RWPE2 (cell line): ENCODE results near the gene ANKRD61.
A peak's percentile ranks its signal among the peaks of the same experiment; 100 is the strongest.
"Not testable (repeated sequence)": the region's sequence is repeated elsewhere in the genome, so short reads cannot be mapped to it uniquely, and the experiment has no call there.

Source experiments
- ATAC-seq: fragments of 200-7000 bp; cut with Tn5 transposase; 3 replicates; pipeline ENCODE4 v1.9.1; 2021; ENCODE audit warnings: low read depth
- DNase-seq: peaks from one replicate; pipeline ENCODE4 v3.0.0-alpha.2; 2020; ENCODE audit warnings: low spot score
- H3K27ac ChIP-seq: fragments of 450-650 bp; 2 replicates; pipeline ENCODE4 v1.5.1; 2017; ENCODE audit warnings: mild to moderate bottlenecking; ENCODE audit not compliant: poor library complexity, severe bottlenecking
- H3K27me3 ChIP-seq: fragments of 250-450 bp; sonication (Bioruptor Pico); 2 replicates; pipeline ENCODE4 v1.5.1; 2021; ENCODE audit warnings: mild to moderate bottlenecking, moderate library complexity; ENCODE audit not compliant: insufficient read depth, poor library complexity, severe bottlenecking
- H3K36me3 ChIP-seq: fragments of 250-450 bp; sonication (Bioruptor Pico); 2 replicates; pipeline ENCODE4 v1.5.1; 2020; ENCODE audit warnings: low read depth, mild to moderate bottlenecking, moderate library complexity
- H3K4me1 ChIP-seq: fragments of 250-450 bp; sonication (Bioruptor Pico); 2 replicates; pipeline ENCODE4 v1.5.1; 2021; ENCODE audit warnings: mild to moderate bottlenecking, moderate library complexity; ENCODE audit not compliant: insufficient read depth, poor library complexity, severe bottlenecking
- H3K4me3 ChIP-seq: fragments of 250-450 bp; sonication (Bioruptor Pico); 2 replicates; pipeline ENCODE4 v1.5.1; 2021; ENCODE audit warnings: mild to moderate bottlenecking, moderate library complexity; ENCODE audit not compliant: severe bottlenecking
- H3K9me3 ChIP-seq: fragments of 250-450 bp; sonication (Bioruptor Pico); 2 replicates; pipeline ENCODE4 v1.5.1; 2021; ENCODE audit warnings: mild to moderate bottlenecking, moderate library complexity; ENCODE audit not compliant: severe bottlenecking
- CTCF ChIP-seq: fragments of 450-650 bp; IDR thresholded peaks from one replicate; pipeline ENCODE4 v1.5.1; 2017; ENCODE audit warnings: mild to moderate bottlenecking, moderate library complexity; ENCODE audit not compliant: poor library complexity, severe bottlenecking

ANKRD61 gene

GRCh38 chr7:6056616-6057015 is 25.4 kb downstream of the ANKRD61 start:
- H3K27ac ChIP-seq = no peak overlapping the region
- H3K27me3 ChIP-seq = no peaks in the 10 kb centered on the region
- H3K9me3 ChIP-seq = no peaks in the 10 kb centered on the region
- no peak overlapping the region for H3K4me3 ChIP-seq
- ATAC-seq (no peak), DNase-seq (no peak)
- peaks cover 8% of the 10 kb centered on the region for H3K4me1 ChIP-seq
- no peak for TF ChIP-seq CTCF
- H3K36me3 ChIP-seq = peaks cover 35% of the 10 kb centered on the region

DNA sequence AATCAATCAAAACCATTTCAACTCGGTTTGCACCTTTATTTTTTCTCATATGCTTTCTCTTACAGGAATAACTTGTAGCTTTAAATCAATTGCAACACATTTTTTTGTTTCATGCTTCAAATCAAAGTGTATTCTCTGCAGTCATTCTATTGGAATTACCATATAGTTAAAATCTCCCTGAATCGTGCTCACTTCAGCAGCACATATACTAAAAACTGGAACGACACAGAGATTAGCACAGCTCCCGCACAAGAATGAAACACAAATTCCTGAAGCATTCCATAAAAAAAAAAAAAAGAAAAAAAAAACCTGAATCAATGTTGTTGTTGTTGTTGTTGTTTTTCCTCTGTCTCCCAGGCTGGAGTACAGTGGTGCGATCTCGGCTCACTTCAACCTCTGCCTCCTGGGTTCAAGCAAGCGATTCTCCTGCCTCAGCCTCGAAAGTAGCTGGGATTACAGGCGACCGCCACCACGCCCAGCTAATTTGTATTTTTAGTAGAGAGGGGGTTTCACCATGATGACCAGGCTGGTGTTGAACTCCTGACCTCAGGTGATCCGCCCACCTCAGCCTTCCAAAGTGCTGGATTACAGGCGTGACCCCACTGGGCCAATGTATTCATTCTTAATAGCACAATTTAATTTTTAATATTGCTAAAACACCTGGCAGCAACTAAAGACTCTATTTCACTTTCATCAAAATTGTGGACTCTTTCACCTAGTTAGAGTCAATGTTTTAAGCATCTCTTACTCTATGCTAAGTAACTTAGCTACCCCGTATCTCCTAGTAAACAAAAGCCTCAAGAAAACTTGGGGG is 26.3 kb downstream of the ANKRD61 start:
- Histone ChIP-seq H3K36me3 (peaks cover 32% of the 10 kb centered on the region), H3K9me3 (no peaks in the 10 kb centered on the region), H3K27me3 (no peaks in the 10 kb centered on the region), H3K27ac (peak overlapping the region; percentile 55), H3K4me1 (peaks cover 8% of the 10 kb centered on the region), H3K4me3 (peak overlapping the region; percentile 78)
- TF ChIP-seq CTCF = no peak
- ATAC-seq (no peak), DNase-seq (no peak)

DNA sequence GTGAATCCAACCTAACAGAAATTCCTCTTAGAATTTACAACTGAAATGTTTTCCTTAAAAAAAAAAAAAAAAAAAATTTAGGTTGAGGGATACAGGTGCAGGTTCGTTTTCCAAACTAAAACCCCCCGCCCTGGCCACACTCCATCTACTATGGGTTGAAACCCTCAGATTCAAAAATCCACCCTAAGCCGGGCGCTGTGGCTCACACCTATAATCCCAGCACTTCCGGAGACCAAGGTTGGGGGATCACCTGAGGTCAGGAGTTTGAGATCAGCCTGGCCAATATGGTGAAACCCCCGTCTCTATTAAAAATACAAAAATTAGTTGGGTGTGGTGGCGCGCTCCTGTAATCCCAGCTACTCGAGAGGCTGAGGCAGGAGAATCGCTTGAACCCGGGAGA is 28.8 kb downstream of the ANKRD61 start:
- H3K4me1 ChIP-seq, DNase-seq, H3K4me3 ChIP-seq, H3K27me3 ChIP-seq, ATAC-seq, H3K27ac ChIP-seq, H3K9me3 ChIP-seq: not testable (repeated sequence)
- peaks cover 10% of the 10 kb centered on the region for H3K36me3 ChIP-seq

DNA sequence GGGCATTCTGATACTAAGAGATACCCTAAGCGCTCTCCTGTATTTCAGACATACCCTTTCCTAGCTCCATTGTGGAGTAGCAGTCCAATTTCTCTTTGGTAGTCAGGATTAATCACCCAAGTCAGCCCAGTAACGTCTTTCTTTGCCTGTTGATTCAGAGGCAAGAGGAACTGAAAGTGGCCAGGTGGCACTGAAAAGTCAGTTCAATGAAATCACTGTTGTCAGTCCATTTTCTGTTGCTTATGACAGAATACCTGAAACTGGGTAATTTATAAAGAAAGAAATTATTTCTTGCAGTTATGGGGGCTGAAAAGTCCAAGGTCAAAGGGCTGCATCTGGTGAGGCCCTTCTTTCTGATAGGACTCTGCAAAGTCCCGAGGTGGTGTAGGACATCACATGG is 40.2 kb downstream of the ANKRD61 start:
- Histone ChIP-seq H3K27me3 (no peaks in the 10 kb centered on the region), H3K4me3 (no peak overlapping the region), H3K9me3 (no peaks in the 10 kb centered on the region), H3K27ac (no peak overlapping the region), H3K36me3 (no peaks in the 10 kb centered on the region), H3K4me1 (no peaks in the 10 kb centered on the region)
- no peak for DNase-seq
- no peak for ATAC-seq
- no peak for TF ChIP-seq CTCF

- Histone ChIP-seq H3K4me1 (peaks cover 10% of the 10 kb centered on the region), H3K36me3 (no peaks in the 10 kb centered on the region), H3K4me3 (no peak overlapping the region), H3K27me3 (no peaks in the 10 kb centered on the region), H3K9me3 (no peaks in the 10 kb centered on the region), H3K27ac (no peak overlapping the region)
- no peak for TF ChIP-seq CTCF
- no peak for DNase-seq
- ATAC-seq = no peak
Measured at GRCh38 chr7:6074612-6075380, 43.6 kb downstream of the ANKRD61 start.
